A549 (cell line): ENCODE measurements around the gene NRXN2.

ENCODE experiments used
- CEBPB ChIP-seq, 2 experiments: fragments of >200 bp in 1 of 2; sonication (Bioruptor Twin) in 1 of 2; formaldehyde crosslinking in 1 of 2; IDR thresholded peaks; 2 replicates each; pipeline ENCODE4 v1.6.1; 2012 to 2016
- CHD4 ChIP-seq: fragments of 200-600 bp; sonication (generic); IDR thresholded peaks from 2 replicates; pipeline ENCODE4 v1.6.1; 2016; ENCODE audit warnings: antibody characterized with exemption, mild to moderate bottlenecking, borderline replicate concordance
- CTCF ChIP-seq: fragments of >200 bp; sonication (Bioruptor Twin); formaldehyde crosslinking; IDR thresholded peaks from 3 replicates; pipeline ENCODE4 v1.5.1; 2016
- EP300 ChIP-seq, 2 experiments: fragments of >200 bp; sonication (Bioruptor Twin); formaldehyde crosslinking; IDR thresholded peaks; 2 replicates in 1 of 2; 3 replicates in 1 of 2; pipeline ENCODE4 v1.6.1; 2016 to 2017
- POLR2A ChIP-seq: IDR thresholded peaks from 2 replicates; pipeline ENCODE4 v1.6.1; 2012; ENCODE audit warnings: mild to moderate bottlenecking, low read length

DNA sequence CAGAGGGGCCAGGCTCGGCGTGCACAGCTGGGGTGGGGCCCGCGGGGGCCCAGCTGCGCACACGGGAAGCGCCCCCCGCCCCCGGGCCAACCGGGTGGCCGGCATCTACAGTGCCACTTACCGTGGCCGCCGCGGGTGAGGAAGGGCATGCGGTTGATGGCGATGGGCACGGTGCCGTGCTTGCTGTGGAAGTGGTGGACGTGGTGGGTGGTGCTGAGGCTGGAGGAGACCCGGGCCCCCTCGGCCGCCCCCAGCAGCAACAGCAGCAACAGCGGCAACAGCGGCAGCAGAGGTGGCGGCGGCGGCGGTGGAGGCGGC, 80.6 kb downstream of the NRXN2 start:
- TF ChIP-seq CTCF = no peak
- TF ChIP-seq POLR2A = no peak
- no peak for TF ChIP-seq CEBPB (IDR thresholded peaks at IDR 0.05)
- TF ChIP-seq CHD4 = no peak
- TF ChIP-seq EP300 (IDR thresholded peaks at IDR 0.05) = no peak
